ENCODE results near the gene RAVER2.

DNA sequence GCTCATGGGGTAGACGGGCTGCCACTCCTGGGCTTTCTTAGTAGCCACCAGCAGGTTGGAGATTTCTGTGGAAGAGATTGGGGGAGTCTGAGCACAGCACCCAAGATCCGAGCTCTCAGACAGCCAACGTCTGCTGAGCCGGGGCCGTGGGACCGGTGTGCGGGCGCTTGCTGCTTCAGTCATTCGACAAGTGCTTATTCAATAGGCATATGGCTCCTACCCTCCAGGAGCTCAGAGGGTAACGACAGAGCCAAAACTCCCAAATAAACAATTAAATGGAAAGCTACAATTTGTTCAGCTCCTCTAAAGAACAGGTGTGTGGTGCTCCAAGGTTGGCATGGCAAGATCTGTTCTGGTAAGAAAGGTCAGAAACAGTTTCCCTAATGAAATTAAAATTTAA, 106.0 kb downstream of the RAVER2 start:
- TF ChIP-seq ZNF562 (CRISPR knock-in tag; IDR thresholded peaks at IDR 0.05; ENCODE audit: borderline replicate concordance) = no peak
- TF ChIP-seq, protein P1, sequence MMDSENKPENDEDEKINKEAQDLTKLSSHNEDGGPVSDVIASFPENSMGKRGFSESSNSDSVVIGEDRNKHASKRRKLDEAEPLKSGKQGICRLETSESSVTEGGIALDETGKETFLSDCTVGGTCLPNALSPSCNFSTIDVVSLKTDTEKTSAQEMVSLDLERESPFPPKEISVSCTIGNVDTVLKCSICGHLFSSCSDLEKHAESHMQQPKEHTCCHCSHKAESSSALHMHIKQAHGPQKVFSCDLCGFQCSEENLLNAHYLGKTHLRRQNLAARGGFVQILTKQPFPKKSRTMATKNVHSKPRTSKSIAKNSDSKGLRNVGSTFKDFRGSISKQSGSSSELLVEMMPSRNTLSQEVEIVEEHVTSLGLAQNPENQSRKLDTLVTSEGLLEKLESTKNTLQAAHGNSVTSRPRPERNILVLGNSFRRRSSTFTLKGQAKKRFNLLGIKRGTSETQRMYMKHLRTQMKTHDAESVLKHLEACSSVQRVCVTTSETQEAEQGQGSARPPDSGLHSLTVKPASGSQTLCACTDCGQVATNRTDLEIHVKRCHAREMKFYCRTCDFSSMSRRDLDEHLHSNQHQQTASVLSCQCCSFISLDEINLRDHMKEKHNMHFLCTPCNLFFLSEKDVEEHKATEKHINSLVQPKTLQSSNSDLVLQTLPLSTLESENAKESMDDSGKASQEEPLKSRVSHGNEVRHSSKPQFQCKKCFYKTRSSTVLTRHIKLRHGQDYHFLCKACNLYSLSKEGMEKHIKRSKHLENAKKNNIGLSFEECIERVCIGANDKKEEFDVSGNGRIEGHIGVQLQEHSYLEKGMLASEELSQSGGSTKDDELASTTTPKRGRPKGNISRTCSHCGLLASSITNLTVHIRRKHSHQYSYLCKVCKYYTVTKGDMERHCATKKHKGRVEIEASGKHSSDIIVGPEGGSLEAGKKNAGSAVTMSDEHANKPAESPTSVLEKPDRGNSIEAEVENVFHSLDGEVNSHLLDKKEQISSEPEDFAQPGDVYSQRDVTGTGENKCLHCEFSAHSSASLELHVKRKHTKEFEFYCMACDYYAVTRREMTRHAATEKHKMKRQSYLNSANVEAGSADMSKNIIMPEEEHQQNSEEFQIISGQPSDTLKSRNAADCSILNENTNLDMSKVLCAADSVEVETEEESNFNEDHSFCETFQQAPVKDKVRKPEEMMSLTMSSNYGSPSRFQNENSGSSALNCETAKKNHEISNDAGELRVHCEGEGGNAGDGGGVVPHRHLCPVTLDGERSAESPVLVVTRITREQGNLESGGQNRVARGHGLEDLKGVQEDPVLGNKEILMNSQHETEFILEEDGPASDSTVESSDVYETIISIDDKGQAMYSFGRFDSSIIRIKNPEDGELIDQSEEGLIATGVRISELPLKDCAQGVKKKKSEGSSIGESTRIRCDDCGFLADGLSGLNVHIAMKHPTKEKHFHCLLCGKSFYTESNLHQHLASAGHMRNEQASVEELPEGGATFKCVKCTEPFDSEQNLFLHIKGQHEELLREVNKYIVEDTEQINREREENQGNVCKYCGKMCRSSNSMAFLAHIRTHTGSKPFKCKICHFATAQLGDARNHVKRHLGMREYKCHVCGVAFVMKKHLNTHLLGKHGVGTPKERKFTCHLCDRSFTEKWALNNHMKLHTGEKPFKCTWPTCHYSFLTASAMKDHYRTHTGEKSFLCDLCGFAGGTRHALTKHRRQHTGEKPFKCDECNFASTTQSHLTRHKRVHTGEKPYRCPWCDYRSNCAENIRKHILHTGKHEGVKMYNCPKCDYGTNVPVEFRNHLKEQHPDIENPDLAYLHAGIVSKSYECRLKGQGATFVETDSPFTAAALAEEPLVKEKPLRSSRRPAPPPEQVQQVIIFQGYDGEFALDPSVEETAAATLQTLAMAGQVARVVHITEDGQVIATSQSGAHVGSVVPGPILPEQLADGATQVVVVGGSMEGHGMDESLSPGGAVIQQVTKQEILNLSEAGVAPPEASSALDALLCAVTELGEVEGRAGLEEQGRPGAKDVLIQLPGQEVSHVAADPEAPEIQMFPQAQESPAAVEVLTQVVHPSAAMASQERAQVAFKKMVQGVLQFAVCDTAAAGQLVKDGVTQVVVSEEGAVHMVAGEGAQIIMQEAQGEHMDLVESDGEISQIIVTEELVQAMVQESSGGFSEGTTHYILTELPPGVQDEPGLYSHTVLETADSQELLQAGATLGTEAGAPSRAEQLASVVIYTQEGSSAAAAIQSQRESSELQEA (CRISPR knock-in tag; IDR thresholded peaks at IDR 0.05; ENCODE audit: not compliant biosample characterization) = no peak
- no peak for TF ChIP-seq U2AF1 (optimal IDR thresholded peaks at IDR 0.05; ENCODE audit: low read depth, low read length)
- TF ChIP-seq SSRP1 (CRISPR knock-in tag; IDR thresholded peaks at IDR 0.05) = no peak
- no peak for TF ChIP-seq CTCF (CRISPR knock-in tag; IDR thresholded peaks at IDR 0.05)
- no peak for TF ChIP-seq ATF3 (CRISPR knock-in tag; IDR thresholded peaks at IDR 0.05)
- TF ChIP-seq NPAS2 (CRISPR knock-in tag; IDR thresholded peaks at IDR 0.05; ENCODE audit: borderline replicate concordance) = no peak
- TF ChIP-seq, protein P2, sequence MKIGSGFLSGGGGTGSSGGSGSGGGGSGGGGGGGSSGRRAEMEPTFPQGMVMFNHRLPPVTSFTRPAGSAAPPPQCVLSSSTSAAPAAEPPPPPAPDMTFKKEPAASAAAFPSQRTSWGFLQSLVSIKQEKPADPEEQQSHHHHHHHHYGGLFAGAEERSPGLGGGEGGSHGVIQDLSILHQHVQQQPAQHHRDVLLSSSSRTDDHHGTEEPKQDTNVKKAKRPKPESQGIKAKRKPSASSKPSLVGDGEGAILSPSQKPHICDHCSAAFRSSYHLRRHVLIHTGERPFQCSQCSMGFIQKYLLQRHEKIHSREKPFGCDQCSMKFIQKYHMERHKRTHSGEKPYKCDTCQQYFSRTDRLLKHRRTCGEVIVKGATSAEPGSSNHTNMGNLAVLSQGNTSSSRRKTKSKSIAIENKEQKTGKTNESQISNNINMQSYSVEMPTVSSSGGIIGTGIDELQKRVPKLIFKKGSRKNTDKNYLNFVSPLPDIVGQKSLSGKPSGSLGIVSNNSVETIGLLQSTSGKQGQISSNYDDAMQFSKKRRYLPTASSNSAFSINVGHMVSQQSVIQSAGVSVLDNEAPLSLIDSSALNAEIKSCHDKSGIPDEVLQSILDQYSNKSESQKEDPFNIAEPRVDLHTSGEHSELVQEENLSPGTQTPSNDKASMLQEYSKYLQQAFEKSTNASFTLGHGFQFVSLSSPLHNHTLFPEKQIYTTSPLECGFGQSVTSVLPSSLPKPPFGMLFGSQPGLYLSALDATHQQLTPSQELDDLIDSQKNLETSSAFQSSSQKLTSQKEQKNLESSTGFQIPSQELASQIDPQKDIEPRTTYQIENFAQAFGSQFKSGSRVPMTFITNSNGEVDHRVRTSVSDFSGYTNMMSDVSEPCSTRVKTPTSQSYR (CRISPR knock-in tag; IDR thresholded peaks at IDR 0.05; ENCODE audit: borderline replicate concordance) = no peak
- no peak for TF ChIP-seq CBX5 (CRISPR knock-in tag; IDR thresholded peaks at IDR 0.05; ENCODE audit: borderline replicate concordance)
